ENCODE measurements around the gene WDR4.
"Not testable (repeated sequence)": the region's sequence is repeated elsewhere in the genome, so short reads cannot be mapped to it uniquely, and the experiment has no call there.

WDR4 gene

DNA sequence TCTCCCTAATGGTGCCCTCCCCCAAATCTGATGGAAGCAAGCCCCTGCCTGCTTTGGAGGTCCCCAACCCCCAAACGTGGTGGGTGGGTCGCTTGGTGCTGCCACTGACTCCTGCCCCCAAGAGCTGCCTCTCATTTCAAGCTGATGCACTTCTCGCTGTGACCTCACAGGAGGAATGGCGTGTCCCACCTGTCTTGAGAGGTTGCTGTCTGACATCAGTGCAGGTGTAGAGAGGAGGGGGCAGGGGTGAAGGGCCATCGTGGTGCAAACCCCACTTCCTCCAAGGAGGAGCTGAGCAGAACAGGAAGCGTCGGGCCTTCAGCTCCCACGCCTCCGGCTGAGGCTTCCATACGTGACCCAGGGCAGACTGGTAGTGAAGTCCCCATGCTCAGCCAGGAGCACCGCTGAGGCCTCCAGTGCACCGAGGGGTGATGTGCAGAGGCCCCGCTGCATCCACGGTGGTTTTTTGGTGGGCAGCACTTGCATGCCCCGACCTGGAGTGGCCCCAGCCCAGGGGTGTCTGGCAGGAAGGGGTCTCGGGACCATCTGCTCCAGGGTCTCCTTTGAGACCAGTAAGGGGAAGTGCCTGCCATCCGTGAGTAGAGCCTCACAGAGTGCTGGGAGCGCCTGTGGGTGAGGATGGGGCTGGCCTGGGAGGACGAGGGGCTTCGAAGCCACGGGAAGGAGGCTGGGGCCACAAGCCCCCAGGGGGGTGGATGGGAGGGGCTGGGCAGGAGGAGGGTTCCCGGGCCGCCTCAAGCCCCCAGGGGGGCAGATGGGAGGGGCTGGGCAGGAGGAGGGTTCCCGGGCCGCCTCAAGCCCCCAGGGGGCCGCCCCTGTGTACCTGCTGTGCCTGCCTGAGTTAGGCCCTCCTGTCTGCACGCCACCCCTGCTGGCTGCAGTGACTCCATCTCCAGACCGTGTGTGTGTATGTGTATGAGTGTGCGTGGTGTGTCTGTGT, 39.8 kb downstream of the WDR4 start:
- no peak for DNase-seq (ENCODE audit: low read depth in 2 of 2)

DNA sequence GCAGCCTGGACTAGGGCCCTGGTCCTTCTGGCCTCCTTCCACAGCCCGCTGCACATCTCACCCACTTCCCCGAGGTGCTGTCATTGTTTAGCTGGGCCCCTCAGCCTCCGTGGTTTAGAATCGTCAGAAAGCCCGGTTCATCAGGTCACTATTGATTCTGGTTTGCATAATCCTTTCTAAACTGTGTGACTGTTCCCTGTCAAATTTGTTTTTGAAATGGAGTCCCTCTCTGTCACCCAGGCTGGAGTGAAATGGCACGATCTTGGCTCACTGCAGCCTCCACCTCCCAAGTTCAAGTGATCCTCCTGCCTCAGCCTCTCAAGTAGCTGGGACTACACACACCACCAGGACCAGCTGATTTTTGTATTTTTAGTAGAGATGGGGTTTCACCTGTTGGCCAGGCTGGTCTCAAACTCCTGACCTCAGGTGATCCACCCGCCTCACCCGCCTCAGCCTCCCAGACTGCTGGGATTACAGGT, 41.1 kb downstream of the WDR4 start:
- not testable (repeated sequence) for DNase-seq (ENCODE audit: low read depth in 2 of 2)

DNA sequence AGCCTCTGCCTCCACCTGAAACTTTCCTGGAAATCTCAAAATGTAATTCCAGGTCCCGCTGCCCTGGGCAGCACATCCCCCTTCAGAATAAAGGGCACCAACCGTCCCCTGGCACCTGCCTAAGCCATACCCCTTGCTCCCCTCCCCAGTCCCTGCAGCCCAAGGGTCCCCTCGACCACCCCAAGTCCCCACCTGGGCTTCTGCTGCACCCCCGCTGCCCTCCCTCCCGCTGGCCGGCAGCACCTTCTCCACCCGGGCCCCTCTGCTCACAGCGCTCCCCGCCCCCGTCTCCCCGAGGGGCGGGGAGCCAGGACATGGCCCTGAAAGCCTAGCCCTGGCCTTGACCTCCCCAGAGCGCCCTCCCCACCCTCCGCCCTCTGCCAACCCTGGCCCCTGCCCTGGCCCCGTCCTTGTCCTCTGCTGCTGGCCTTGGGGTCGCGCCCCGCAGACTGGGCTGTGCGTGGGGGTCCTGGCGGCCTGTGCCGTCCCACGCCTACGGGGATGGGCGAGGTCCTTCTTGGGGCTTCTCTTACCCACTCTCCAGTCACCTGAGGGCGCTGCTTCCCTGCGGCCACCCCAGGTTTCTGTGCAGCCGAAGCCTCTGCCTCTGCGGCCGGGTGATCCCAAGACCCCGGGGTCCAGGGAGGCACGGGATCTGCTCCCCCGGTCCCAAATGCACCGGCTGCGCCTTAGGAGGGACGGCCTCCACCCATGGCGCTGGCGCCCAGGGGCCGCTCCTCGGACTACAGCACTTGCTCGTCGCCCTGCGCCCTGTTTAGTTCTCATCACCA, 41.7 kb downstream of the WDR4 start:
- DNase-seq (ENCODE audit: low read depth in 2 of 2), result no peak

DNA sequence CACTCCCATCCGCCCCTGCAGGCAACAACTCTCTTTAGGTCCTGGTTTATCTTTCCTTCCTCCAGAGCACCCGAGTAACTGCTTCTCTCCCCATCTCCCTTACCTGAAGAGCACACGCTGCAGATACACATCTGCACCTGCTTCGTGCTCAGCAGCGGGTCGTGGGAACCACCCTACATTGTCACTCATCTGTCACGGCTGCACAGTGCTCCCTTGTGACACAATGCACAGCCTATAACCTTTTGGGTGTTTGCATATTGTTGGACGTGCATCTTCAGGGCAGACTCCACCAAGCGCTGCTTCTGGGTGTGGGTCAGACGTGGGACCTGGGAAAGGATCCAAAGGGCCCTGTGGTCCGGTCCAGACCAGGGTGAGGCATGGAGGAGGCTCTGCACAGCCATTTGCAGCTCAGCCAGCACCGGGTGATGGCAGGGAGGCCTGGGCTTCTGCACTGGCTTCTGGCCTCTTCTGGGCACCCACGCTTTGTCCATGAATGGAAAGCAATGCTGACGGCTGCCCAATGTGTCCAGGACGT, 42.5 kb downstream of the WDR4 start:
- no peak for DNase-seq (ENCODE audit: low read depth in 2 of 2)

DNA sequence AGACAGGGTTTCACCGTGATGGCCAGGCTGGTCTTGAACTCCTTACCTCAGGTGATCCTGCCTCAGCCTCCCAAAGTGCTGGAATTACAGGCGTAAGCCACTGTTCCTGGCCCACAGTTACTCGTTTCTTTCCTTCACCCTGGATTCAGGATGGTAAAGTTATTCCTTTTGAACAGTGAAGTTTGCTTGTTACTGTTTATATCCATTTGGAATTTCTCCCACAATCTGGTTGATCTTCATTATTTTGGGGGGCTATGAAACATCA, 43.0 kb downstream of the WDR4 start:
- DNase-seq (ENCODE audit: low read depth in 2 of 2), result no peak

DNA sequence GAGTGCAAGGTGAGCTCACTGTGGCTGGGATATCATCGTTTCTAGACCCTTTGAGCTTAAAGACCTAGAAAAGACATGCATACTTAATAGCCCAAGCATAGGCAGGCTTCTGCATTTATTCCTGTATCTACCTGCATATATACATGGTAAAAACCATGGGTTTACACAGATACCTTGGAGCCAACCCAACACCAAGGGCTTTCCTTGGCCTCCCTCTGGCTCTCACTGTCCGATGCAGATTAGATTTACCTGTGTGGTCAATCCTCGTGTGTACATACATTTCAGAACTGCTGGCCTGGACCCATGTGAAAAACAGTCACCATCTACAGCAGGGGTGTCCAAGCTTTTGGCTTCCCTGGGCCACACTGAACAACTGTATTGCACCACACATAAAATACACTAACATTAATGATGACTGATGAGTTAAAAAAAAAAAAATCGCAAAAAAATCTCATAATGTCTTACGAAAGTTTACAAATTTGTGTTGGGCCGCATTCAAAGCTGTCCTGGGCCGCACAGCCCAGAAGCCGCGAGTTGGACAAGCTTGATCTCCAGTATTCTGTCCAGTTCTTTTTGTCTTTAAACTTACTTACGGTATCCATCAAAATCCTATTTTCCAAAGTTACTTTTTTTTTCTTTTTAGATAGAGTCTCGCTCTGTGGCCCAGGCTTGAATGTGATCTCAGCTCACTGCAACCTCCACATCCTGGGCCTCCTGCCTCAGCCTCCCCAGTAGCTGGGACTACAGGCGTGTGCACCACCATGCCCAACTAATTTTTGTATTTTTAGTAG, 43.5 kb downstream of the WDR4 start:
- DNase-seq (ENCODE audit: low read depth in 2 of 2), result no peak

DNA sequence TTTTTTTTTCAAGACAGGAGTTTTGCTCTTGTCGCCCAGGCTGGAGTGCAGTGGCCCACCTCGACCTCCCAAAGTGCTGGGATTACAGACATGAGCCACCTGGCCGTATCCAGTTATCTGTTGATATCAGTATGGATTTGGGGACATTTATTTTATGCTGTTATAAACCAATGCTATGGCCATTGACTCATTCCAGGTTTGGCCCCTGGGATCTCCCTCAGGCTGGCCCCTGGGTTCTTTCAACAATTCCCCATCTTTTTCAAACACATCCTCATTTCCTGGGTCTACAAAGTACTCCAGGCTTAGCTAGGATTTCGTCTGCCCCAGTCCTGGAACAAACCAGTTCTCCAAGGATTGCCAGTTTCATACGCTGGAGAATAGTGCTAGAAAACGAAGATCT, 44.1 kb downstream of the WDR4 start:
- no peak for DNase-seq (ENCODE audit: low read depth in 2 of 2)

DNA sequence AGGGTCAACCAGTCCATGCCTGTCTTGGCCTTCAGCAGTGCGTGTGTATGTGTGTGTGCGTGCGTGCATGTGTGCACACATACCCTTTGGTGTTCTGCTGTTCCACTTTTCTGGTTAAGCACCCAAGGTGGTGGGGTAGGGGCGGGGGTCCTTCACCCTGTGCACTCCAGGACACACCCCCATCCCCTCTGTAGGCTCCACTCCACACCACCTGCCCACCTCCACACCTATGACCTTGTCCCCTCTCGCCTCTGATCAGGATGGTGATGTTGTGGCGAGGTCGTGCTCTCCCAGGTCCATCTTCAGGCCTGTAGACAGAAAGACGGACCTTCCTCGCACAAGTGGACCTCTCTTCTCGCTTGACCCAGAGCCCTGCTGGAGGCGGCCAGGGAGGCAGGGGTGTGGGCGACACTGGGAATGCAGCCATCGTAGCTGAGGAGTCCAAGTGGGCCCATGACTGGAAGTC, 44.6 kb downstream of the WDR4 start:
- no peak for DNase-seq (ENCODE audit: low read depth in 2 of 2)

DNA sequence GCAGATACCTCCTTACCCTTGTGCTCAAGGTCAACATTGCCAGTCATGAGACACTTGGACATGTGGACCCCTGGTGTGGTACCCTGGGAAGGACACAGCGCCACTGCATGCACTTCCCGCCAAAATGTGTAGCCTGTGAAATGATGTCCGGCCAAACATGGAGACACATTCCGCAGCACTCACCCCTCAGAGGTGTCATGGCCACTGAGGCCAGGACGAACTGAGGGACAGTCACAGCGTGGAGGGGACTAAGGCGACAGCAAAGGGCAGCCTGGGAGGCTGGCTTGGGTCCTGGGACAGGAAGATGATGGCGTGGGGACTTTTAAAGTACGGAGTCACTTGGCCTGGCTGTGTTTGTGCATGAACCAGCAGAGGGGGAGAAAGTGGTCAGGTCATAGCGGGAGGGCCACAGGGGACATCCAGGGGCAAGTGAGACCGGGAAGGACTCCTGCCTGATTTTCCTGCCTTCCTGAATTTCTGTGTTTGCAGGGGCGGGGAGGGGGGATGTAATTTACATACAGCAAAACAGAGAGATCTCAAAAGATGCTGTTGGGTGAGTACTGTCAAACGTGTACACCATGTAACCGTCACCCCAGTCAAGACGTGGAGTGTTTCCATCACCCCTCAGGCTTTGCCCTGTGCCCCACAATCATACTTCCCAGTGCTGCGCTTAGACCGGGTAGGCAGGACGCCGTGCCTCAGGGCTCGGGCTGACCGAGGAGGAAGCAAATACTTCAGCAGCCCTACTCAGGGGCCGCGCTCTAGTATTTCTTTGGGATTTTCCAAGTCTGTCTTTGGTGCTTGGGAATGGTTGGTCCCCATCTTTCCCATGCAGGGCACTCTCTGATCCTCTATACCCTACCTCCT, 45.2 kb downstream of the WDR4 start:
- DNase-seq (ENCODE audit: low read depth in 2 of 2), result no peak

DNA sequence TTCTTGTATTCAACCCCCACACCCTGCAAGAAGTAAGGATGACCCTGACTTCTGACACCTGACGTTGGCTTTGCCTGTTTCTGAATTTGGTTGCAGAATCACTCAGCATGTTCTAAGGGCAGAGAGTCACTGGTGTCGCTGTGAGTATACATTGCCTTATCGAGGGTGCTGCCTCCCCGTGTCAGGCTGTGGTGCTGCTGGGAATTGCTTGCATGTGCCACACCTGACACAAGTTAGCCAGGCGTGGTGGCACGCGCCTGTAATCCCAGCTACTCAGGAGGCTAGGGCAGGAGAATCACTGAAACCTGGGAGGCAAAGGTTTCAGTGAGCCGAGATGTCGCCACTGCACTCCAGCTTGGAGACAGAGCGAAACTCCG, 45.9 kb downstream of the WDR4 start:
- DNase-seq (ENCODE audit: low read depth in 2 of 2), result no peak

DNA sequence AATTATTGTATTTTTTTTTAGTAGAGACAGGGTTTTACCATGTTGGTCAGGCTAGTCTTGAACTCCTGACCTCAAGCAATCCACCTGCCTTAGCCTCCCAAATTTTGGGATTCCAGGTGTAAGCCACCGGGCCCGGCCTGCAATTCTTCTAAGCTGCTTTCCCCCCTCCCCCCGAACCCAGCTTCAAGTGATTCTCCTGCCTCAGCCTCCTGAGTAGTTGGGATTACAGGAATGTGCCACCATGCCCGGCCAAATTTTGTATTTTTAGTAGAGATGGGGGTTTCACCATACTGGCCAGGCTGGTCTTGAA, 47.1 kb downstream of the WDR4 start:
- not testable (repeated sequence) for DNase-seq (ENCODE audit: low read depth in 2 of 2)

DNA sequence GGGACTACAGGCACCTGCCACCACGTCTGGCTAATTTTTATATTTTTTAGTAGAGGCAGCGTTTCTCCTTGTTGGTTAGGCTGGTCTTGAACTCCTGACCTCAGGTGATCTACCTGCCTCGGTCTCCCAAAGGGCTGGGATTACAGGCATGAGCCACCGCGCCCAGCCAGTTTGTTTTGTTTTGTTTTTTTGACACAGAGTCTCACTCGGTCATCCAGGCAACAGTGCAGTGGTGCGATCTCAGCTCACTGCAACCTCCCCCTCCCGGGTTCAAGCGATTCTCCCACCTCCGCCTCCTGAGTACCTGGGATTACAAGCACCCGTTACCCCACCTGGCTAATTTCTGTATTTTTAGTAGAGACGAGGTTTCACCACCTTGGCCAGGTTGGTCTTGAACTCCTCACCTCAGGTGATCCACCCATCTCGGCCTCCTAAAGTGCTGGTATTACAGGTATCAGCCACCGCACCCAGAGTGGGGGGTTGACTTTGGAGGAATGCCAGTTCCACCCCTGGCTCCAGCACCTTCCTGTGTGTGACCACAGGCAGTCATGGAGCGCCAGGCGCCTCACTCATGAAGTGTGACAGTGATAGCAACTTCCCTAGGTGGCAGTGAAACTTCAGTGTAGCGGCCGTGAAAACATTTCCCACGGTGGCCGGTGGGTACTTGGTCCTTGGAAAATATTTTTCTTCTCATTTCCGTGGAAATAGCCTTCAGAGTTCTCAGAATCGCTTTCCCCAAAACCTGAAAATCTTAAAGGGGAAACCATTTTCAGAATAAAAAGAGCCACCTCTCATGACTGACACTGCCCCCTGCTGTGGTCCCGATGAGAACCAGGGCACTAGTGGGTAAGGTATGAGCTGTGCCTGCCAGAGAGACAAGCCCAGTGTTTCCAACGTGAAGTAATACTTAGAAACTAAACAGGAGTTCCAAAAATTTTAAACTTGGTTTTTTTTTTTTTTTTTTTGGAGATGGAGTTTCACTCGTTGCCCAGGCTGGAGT, 48.6 kb downstream of the WDR4 start:
- DNase-seq (ENCODE audit: low read depth in 2 of 2), result no peak

DNA sequence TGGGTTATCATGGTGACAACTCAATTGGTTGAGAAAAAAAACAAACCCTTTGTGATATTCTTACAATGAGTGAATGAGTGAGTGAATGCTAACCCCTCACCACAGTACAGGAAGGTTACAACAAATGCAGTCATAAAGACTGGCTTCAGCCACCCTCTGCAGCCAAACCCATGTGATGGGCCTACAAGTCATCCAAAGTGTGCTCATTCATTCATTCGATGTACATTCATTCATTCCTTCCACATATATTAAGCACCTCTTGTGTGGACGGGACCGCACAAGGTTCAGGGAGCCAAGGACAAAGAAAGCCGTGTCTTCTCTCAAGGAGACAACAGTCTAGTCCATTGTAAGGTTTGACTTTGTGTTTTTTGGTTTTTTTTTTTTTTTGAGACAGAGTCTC, 49.4 kb downstream of the WDR4 start:
- no peak for DNase-seq (ENCODE audit: low read depth in 2 of 2)

DNA sequence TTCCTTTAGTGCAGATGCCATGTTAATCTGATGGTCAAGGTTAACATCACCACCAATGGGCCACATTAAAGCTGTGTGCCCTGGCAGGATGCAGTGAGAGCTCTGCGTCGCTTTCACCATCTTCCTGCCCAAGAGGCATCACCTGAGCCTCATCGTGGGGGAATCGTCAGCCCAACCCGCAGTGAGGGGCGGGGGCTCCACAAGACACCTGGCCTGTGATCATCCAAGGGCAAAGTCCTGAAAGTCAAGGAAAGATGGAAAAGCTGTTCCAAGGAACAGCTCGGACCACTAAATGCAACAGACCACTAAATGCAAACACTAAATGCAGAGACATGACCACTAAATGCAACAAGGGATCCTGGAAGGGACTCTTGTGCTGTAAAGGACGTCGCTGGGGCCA, 49.9 kb downstream of the WDR4 start:
- no peak for DNase-seq (ENCODE audit: low read depth in 2 of 2)

DNA sequence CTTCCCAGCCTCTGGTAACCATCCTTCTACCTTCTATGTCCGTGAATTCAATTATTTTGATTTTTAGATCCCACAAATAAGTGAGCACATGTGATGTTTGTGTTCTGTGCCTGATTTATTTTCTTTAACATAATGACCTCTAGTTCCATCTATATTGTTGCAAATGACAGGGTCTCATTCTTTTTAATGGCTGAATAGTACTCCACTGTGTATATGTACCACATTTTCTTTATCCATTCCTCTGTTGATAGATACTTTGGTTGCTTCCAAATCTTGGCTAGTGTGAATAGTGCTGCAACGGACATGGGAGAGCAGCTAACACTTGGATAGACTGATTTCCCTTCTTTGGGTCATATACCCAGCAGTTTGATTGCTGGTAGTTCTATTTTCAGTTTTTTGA, 51.8 kb downstream of the WDR4 start:
- DNase-seq (ENCODE audit: low read depth in 2 of 2), result no peak

DNA sequence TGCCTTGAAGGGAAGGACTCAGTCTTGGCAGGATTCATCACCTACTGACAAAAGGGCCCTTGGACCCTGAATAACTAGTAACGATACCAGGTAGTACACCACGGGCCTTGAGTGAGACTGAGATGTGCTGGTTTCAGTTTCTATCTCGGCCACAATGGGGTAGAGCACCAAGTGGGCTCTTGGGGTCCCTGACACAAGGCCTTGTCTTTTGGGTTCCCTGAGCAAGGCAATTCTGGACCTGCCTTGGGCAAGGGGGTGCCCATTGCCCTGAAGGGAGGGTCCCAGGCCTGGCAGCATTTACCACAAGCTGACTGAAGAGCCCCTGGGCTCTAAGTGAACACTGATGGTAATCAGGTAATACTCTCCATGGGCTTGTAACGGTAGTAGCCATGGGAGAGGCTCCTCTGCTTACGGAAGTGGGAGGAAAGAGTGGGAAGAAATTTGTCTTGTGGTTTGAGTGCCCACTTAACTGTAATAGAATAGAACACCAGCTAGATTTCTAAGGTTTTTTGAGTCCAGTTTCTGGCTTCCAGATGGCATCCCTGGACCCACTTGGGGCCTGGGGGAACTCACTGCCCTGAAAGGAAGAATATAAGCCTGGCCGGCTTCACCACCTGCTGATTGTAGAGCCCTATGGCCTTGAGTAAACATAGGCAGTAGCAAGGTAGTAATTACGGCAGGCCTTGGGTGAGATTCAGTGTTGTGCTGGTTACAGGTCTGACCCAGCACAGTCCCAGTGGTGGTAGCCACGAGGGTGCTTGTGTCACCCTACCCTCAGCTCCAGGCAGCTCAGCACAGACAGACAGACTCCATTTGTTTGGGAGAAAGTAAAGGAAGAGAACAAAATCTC, 58.5 kb downstream of the WDR4 start:
- DNase-seq (ENCODE audit: low read depth in 2 of 2), result no peak

DNA sequence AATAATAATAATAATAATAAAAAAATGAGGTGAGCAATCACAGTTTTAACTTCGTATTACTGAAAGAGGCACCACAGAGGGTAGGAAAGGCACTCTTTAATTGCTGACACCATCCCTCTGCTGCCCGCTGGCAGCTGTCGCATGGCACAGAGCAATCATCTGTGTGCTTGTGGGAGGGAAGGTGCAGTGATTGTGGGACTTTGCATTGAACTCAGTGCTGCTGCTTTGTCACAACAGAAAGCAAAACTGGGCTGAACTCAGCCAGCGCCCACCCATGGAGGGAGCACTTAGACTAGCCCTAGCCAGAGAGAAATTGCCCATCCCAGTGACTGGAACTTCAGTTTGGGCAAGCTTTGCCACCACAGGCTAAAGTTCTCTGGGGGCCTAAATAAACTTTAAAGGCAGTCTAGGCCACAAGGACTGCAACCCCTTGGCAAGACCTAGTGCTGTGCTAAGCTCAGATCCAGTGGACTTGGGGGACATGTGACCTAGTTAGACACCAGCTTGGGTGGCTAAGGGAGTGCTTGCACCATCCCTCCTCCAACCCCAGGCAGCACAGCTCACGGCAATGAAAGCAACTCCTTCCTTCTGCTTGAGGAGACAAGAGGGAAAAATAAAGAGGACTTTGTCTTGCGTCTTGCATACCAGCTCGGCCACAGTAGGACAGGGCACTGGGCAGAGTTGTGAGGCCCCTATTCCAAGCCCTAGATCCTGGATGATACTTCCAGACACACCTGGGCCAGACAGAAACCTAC, 59.3 kb downstream of the WDR4 start:
- no peak for DNase-seq (ENCODE audit: low read depth in 2 of 2)

DNA sequence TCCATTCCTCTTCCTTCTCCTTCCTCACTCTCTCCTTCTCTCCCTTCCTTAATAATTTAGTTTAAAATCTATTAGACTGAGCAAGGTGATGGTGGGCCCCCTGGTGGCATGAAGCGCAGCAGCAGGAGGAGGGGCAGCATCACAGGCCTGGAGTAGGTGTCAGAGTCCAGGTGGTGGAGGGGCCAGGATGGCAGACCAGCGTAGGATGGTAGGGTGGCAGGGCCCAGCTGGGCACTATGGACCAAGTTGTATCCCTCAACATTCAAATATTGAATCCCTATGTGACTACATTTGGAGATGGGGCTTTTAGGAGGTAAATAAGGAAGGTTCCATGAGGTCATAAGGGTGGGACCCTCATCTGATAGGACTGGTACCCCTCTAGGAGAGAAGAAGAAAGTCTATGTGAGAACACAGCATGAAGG, 61.0 kb downstream of the WDR4 start:
- peak in 1 of 2 experiments; percentile 54 for DNase-seq (ENCODE audit: low read depth in 2 of 2)
